Measurements from ENCODE around the gene ZNF697.

The ZNF697 gene

DNA sequence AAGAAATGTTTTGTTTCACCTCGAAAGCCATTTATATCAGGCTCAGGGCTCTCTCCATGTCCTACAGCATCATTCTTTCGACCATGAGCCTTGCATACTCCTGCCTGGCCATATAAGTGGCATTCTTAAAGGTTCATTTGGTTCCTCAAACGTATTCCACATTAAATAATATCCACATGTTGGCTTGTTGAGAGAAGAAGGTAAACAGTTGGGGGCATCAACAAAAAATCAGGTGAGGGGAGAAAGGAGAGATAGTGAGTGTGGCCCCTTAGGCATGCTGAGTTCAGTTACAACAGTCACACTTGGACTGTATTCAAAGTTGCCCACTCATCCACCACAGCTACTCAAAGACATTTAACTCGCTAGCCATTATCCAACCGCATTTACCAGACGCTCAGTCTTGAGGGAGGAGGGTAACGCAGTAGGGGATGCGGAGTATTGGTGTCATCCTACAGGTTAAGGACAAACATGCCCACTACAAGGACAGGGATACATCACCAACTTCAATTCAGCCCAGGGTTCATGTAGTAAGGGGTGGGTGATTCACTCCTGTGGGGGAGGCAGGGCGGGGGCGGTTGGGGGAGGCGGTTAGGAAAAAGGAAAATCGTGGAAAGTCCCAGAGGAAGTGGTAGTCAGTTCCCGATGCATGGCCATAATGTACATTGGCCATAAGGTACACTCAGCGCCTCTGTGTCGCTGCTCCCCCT lies 1.4 kb downstream of the ZNF697 start:
- peak overlapping the region; percentile 77 for H3K4me3 ChIP-seq (ENCODE audit: low read depth, low read length)
- TF ChIP-seq CTCF (IDR thresholded peaks at IDR 0.05; ENCODE audit: insufficient read depth, low read depth, low read length, missing control alignments): no peak
- no peak for DNase-seq (ENCODE audit: low read depth)

GRCh38 chr1:119639109-119639508 lies 9.0 kb downstream of the ZNF697 start:
- no peak for TF ChIP-seq CTCF (IDR thresholded peaks at IDR 0.05; ENCODE audit: insufficient read depth, low read depth, low read length, missing control alignments)
- DNase-seq (ENCODE audit: low read depth): no peak
- no peak overlapping the region for H3K4me3 ChIP-seq (ENCODE audit: low read depth, low read length)

GRCh38 chr1:119637710-119638109 lies 10.4 kb downstream of the ZNF697 start:
- no peak for DNase-seq (ENCODE audit: low read depth)
- no peak for TF ChIP-seq CTCF (IDR thresholded peaks at IDR 0.05; ENCODE audit: insufficient read depth, low read depth, low read length, missing control alignments)
- H3K4me3 ChIP-seq (ENCODE audit: low read depth, low read length): no peak overlapping the region

DNA sequence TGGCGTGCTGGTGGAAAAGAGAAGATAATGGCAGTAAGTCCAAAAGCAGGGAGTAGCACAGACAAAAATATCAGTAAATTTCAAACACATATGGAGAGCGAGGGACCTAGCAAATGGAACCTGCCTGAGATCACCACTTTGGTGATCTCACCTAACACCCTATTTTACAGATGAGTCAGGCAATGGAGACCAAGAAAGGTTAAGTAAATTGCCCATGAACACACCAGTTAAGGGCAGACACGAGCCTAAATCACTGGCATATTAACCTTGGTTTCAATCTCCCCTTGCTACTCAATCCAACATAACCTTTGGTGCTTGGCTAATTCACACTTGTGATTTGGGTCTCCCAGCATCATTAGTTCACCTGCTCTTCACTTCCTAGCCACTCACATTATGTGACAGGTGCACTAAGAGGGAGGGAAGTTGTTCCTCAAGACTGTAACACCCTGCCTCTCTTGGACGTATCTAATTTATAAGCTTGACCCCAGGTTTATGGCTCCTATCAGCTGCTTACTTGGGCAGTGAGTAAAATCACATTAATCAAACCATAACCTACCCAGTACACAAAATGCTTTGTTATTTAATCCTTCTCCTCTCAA lies 11.5 kb downstream of the ZNF697 start:
- TF ChIP-seq CTCF (IDR thresholded peaks at IDR 0.05; ENCODE audit: insufficient read depth, low read depth, low read length, missing control alignments): no peak
- no peak overlapping the region for H3K4me3 ChIP-seq (ENCODE audit: low read depth, low read length)
- no peak for DNase-seq (ENCODE audit: low read depth)

DNA sequence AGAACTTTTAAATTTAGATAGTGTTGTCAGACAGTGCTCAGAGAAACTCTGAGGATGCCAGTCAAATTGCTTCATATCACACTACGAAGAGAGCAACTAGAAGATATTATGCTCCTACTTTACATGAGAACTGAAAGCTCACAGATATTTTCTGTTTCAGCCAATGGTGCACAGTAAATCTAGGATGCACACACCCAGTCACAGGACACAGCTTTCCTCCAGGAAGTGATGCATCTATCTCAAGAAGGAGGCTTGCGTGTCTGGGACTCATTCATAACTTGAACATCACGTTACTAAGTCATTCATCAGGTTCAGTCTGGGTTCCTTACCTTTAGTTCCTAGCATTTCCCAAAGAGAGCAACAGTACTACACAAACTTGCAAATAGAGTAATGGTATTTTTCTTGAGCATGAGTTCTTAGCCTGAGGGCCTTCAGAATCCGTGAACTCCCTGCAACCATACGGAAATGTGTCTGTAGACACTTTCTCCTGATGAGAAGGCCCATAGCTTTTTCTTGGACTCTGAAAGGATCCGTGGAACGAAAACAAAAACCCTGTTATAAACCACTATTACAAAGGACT lies 12.2 kb downstream of the ZNF697 start:
- TF ChIP-seq CTCF (IDR thresholded peaks at IDR 0.05; ENCODE audit: insufficient read depth, low read depth, low read length, missing control alignments): no peak

GRCh38 chr1:119634016-119634415 lies 14.1 kb downstream of the ZNF697 start:
- DNase-seq (ENCODE audit: low read depth): no peak
- no peak for TF ChIP-seq CTCF (IDR thresholded peaks at IDR 0.05; ENCODE audit: insufficient read depth, low read depth, low read length, missing control alignments)
- no peak overlapping the region for H3K4me3 ChIP-seq (ENCODE audit: low read depth, low read length)

More for the DNA sequence above, 12.2 kb downstream of the ZNF697 start:
- no peak overlapping the region for H3K4me3 ChIP-seq (ENCODE audit: low read depth, low read length)
- DNase-seq (ENCODE audit: low read depth): peak; percentile 82

All from GM12865 (cell line).